ENCODE measurements around the gene AGRN. TPM values are rescaled to one million over a fixed set of nuclear protein-coding genes. Genes with fewer than 3 reads are reported as not detected.
"Not testable (repeated sequence)": the region's sequence is repeated elsewhere in the genome, so short reads cannot be mapped to it uniquely, and the experiment has no call there.

Gene AGRN
- polyA plus RNA-seq, 3 donors: 188 to 295 (median 282) TPM

- DNase-seq (ENCODE audit: extremely low read depth in 1 of 11, low read depth in 9 of 11, low spot score in 4 of 11): no peak
Measured at GRCh38 chr1:1055841-1056736, 36.2 kb downstream of the AGRN start.

GRCh38 chr1:1057769-1058087 is 37.8 kb downstream of the AGRN start:
- DNase-seq (ENCODE audit: extremely low read depth in 1 of 11, low read depth in 9 of 11, low spot score in 4 of 11): not testable (repeated sequence)

GRCh38 chr1:1058088-1058905 is 38.4 kb downstream of the AGRN start:
- no peak for DNase-seq (ENCODE audit: extremely low read depth in 1 of 11, low read depth in 9 of 11, low spot score in 4 of 11)

GRCh38 chr1:1058921-1059493 is 39.1 kb downstream of the AGRN start:
- no peak for DNase-seq (ENCODE audit: extremely low read depth in 1 of 11, low read depth in 9 of 11, low spot score in 4 of 11)

GRCh38 chr1:1059494-1060280 is 39.8 kb downstream of the AGRN start:
- DNase-seq (ENCODE audit: extremely low read depth in 1 of 11, low read depth in 9 of 11, low spot score in 4 of 11): peak in 3 of 11 donors; percentile 63 to 76 (median 64)

- no peak for DNase-seq (ENCODE audit: extremely low read depth in 1 of 11, low read depth in 9 of 11, low spot score in 4 of 11)
Measured at GRCh38 chr1:1060281-1061000, 40.5 kb downstream of the AGRN start.

GRCh38 chr1:1061682-1062345 is 41.9 kb downstream of the AGRN start:
- DNase-seq (ENCODE audit: extremely low read depth in 1 of 11, low read depth in 9 of 11, low spot score in 4 of 11): no peak

GRCh38 chr1:1062348-1063163 is 42.6 kb downstream of the AGRN start:
- no peak for DNase-seq (ENCODE audit: extremely low read depth in 1 of 11, low read depth in 9 of 11, low spot score in 4 of 11)

- no peak for DNase-seq (ENCODE audit: extremely low read depth in 1 of 11, low read depth in 9 of 11, low spot score in 4 of 11)
Measured at GRCh38 chr1:1063261-1063944, 43.5 kb downstream of the AGRN start.

- DNase-seq (ENCODE audit: extremely low read depth in 1 of 11, low read depth in 9 of 11, low spot score in 4 of 11): no peak
Measured at GRCh38 chr1:1063945-1064831, 44.3 kb downstream of the AGRN start.

- no peak for DNase-seq (ENCODE audit: extremely low read depth in 1 of 11, low read depth in 9 of 11, low spot score in 4 of 11)
Measured at GRCh38 chr1:1065265-1065939, 45.5 kb downstream of the AGRN start.

- DNase-seq (ENCODE audit: extremely low read depth in 1 of 11, low read depth in 9 of 11, low spot score in 4 of 11): not testable (repeated sequence)
Measured at GRCh38 chr1:1065940-1066304, 46.0 kb downstream of the AGRN start.

GRCh38 chr1:1066403-1067283 is 46.7 kb downstream of the AGRN start:
- DNase-seq (ENCODE audit: extremely low read depth in 1 of 11, low read depth in 9 of 11, low spot score in 4 of 11): no peak

GRCh38 chr1:1067284-1067859 is 47.5 kb downstream of the AGRN start:
- no peak for DNase-seq (ENCODE audit: extremely low read depth in 1 of 11, low read depth in 9 of 11, low spot score in 4 of 11)
